Stimulated activated naive CD4-positive, alpha-beta T cell (primary cell): Measurements from ENCODE around the gene GALNT5.
"Not testable (repeated sequence)": the region's sequence is repeated elsewhere in the genome, so short reads cannot be mapped to it uniquely, and the experiment has no call there.

Experiments
- DNase-seq, 6 experiments: peaks; one replicate each; lab custom pipeline; 2025; lab: John Stamatoyannopoulos, UW

Gene GALNT5

GRCh38 chr2:157246765-157247407 is 10.6 kb upstream of the GALNT5 start:
- no peak for DNase-seq

- no peak for DNase-seq
Measured at GRCh38 chr2:157250836-157251235, 6.7 kb upstream of the GALNT5 start.

- DNase-seq: no peak
Measured at GRCh38 chr2:157251932-157252331, 5.6 kb upstream of the GALNT5 start.

- no peak for DNase-seq
Measured at GRCh38 chr2:157252529-157252928, 5.0 kb upstream of the GALNT5 start.

GRCh38 chr2:157254041-157254440 is 3.5 kb upstream of the GALNT5 start:
- no peak for DNase-seq

- DNase-seq: no peak
Measured at GRCh38 chr2:157255746-157256145, 1.8 kb upstream of the GALNT5 start.

GRCh38 chr2:157256626-157257025 is 879 bp upstream of the GALNT5 start:
- no peak for DNase-seq

GRCh38 chr2:157258520-157259326 is 1.2 kb downstream of the GALNT5 start:
- no peak for DNase-seq

- no peak for DNase-seq
Measured at GRCh38 chr2:157259386-157259785, 1.9 kb downstream of the GALNT5 start.

- DNase-seq: no peak
Measured at GRCh38 chr2:157259960-157260359, 2.5 kb downstream of the GALNT5 start.

GRCh38 chr2:157260533-157261198 is 3.2 kb downstream of the GALNT5 start:
- DNase-seq: no peak

GRCh38 chr2:157261199-157261782 is 3.8 kb downstream of the GALNT5 start:
- no peak for DNase-seq

- DNase-seq: no peak
Measured at GRCh38 chr2:157262248-157262647, 4.7 kb downstream of the GALNT5 start.

GRCh38 chr2:157264099-157264498 is 6.6 kb downstream of the GALNT5 start:
- no peak for DNase-seq

- no peak for DNase-seq
Measured at GRCh38 chr2:157265825-157266224, 8.3 kb downstream of the GALNT5 start.

GRCh38 chr2:157267476-157267875 is 10.0 kb downstream of the GALNT5 start:
- DNase-seq: no peak

- no peak for DNase-seq
Measured at GRCh38 chr2:157269060-157269459, 11.6 kb downstream of the GALNT5 start.

- DNase-seq: no peak
Measured at GRCh38 chr2:157269922-157270321, 12.4 kb downstream of the GALNT5 start.

GRCh38 chr2:157271590-157272203 is 14.2 kb downstream of the GALNT5 start:
- DNase-seq: no peak

- not testable (repeated sequence) for DNase-seq
Measured at GRCh38 chr2:157279311-157279710, 21.8 kb downstream of the GALNT5 start.

GRCh38 chr2:157281316-157281715 is 23.8 kb downstream of the GALNT5 start:
- no peak for DNase-seq

- DNase-seq: no peak
Measured at GRCh38 chr2:157283468-157283867, 26.0 kb downstream of the GALNT5 start.
